ENCODE measurements around the gene KIF5A. TPM values are rescaled to one million over a fixed set of nuclear protein-coding genes. Genes with fewer than 3 reads are reported as not detected.
"Not testable (repeated sequence)": the region's sequence is repeated elsewhere in the genome, so short reads cannot be mapped to it uniquely, and the experiment has no call there.

The KIF5A gene
- polyA plus RNA-seq (2013, experiment 1 of 2) = 3.7 TPM
- 3.8 TPM for polyA plus RNA-seq (2013, experiment 2 of 2)

DNA sequence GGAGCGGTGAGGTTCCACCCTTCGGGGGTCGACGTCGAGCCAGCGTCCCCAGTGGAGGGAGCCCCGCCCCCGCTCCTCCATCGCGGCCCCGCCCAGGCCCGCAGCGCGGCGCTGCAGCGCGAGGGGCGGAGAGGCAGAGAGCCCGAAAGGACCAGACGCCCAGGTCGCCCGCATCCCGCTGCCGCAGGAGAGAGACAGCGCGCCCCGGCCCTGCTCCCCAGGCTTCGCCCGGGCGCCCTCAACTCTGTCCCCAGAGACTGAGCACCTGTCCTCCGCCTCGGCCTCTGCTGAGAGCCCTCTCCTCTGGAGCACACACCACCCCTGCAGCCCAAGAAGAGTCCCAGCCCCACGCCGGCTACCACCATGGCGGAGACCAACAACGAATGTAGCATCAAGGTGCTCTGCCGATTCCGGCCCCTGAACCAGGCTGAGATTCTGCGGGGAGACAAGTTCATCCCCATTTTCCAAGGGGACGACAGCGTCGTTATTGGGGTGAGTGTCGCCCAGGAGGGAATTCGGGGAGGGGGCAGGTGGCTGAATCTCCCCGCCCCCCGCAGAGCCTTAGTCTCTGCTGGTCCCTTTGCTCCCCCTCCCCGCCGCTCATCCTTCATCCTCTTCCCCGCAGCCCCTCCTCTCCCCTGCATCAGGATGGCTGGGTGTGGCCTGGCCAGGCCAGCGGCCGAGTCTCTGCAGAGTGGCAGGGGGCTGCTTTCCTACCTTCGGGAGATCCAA, at the start of gene KIF5A:
Gene KIF5A, plus strand, starts transcription at position 136 of the 732 bp plus-strand sequence. Its CDS starts 228 bp downstream, at position 364.
- Histone ChIP-seq H4K91ac (ENCODE audit: low read depth, low read length, poor library complexity) (no peak within 1 kb of the TSS), H3K4me1 (ENCODE audit: control insufficient read depth in 2 of 2, insufficient read depth in 1 of 2, low read depth in 1 of 2, low read length in 2 of 2) (peaks cover 34 to 39% of the 10 kb centered on the region in 2 donors), H3K4me3 (ENCODE audit: low read length in 2 of 2) (peak within 1 kb of the TSS; percentile 60 to 85), H3K9me3 (replicated peaks in 1 of 2; ENCODE audit: control insufficient read depth in 2 of 2, insufficient read depth in 1 of 2, low read depth in 1 of 2, low read length in 2 of 2) (no peaks in the 10 kb centered on the region), H2AFZ (ENCODE audit: low read length) (peak within 1 kb of the TSS; percentile 89), H3K27ac (replicated peaks; ENCODE audit: low read length) (no peak within 1 kb of the TSS), H3K79me1 (ENCODE audit: low read depth, low read length) (peaks cover 5% of the 10 kb centered on the region), H4K8ac (ENCODE audit: low read depth, low read length) (no peak within 1 kb of the TSS), H3K9ac (ENCODE audit: low read depth, low read length, poor library complexity) (peak within 1 kb of the TSS; percentile 82), H2AK5ac (ENCODE audit: low read depth, low read length) (peak within 1 kb of the TSS; percentile 31), H3K4ac (ENCODE audit: low read length) (no peak within 1 kb of the TSS), H3K23ac (ENCODE audit: low read depth, low read length, poor library complexity) (peak within 1 kb of the TSS; percentile 29), H3K4me2 (ENCODE audit: insufficient read depth, low read length, poor library complexity, severe bottlenecking) (peak within 1 kb of the TSS; percentile 81), H3K36me3 (replicated peaks in 1 of 2; ENCODE audit: control insufficient read depth in 2 of 2, insufficient read depth in 2 of 2, low read length in 2 of 2) (peaks cover 4 to 9% of the 10 kb centered on the region in 2 donors), H2BK15ac (ENCODE audit: low read length) (peak within 1 kb of the TSS; percentile 74), H3K18ac (ENCODE audit: low read length) (peak within 1 kb of the TSS; percentile 90), H2BK120ac (ENCODE audit: low read depth, low read length) (no peak within 1 kb of the TSS), H2BK5ac (ENCODE audit: low read length) (no peak within 1 kb of the TSS), H2BK12ac (ENCODE audit: low read length) (no peak within 1 kb of the TSS), H3K14ac (ENCODE audit: low read length) (peak within 1 kb of the TSS; percentile 50), H3K27me3 (ENCODE audit: control insufficient read depth in 3 of 3, insufficient read depth in 3 of 3, low read depth in 1 of 3, low read length in 3 of 3) (peaks cover 0 to 33% (median 11%) of the 10 kb centered on the region in 3 experiments)
- no CpG with 5 or more reads among the region's 52 CpGs for WGBS, 2 donors (ENCODE audit: extremely low coverage in 2 of 2, insufficient read length in 2 of 2, insufficient replicate concordance in 1 of 2)
- peak; percentile 53 for DNase-seq (ENCODE audit: low spot score)

DNA sequence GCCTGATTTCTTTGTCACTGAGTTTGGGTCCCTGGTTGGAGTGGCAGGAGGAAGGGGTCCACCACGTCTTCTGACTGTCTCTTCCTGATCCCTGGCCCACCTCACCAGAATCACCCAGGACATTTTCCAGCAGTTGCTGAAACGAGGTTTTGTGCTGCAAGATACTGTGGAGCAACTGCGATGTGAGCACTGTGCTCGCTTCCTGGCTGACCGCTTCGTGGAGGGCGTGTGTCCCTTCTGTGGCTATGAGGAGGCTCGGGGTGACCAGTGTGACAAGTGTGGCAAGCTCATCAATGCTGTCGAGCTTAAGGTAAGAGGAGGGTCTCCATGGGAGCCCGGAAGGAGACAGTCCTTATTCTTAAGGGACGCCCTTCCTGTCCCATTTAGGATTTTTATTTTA, 49.6 kb upstream of the KIF5A start:
- H3K4ac ChIP-seq (ENCODE audit: low read length) = no peak overlapping the region
- H2AK5ac ChIP-seq (ENCODE audit: low read depth, low read length) = no peak overlapping the region
- H3K9ac ChIP-seq (ENCODE audit: low read depth, low read length, poor library complexity) = no peak overlapping the region
- H3K4me2 ChIP-seq (ENCODE audit: insufficient read depth, low read length, poor library complexity, severe bottlenecking) = no peak overlapping the region
- H2BK12ac ChIP-seq (ENCODE audit: low read length) = no peak overlapping the region
- H3K36me3 ChIP-seq (replicated peaks in 1 of 2; ENCODE audit: control insufficient read depth in 2 of 2, insufficient read depth in 2 of 2, low read length in 2 of 2) = peaks cover 50 to 87% of the 10 kb centered on the region in 2 donors
- H2BK5ac ChIP-seq (ENCODE audit: low read length) = no peak overlapping the region
- WGBS, 2 donors (ENCODE audit: extremely low coverage in 2 of 2, insufficient read length in 2 of 2, insufficient replicate concordance in 1 of 2) = no CpG with 5 or more reads among the region's 11 CpGs
- no peak overlapping the region for H4K8ac ChIP-seq (ENCODE audit: low read depth, low read length)
- no peak overlapping the region for H3K18ac ChIP-seq (ENCODE audit: low read length)
- H4K91ac ChIP-seq (ENCODE audit: low read depth, low read length, poor library complexity) = no peak overlapping the region
- no peak overlapping the region for H3K4me3 ChIP-seq (ENCODE audit: low read length in 2 of 2)
- no peak overlapping the region for H3K14ac ChIP-seq (ENCODE audit: low read length)
- no peak overlapping the region for H2BK120ac ChIP-seq (ENCODE audit: low read depth, low read length)
- H3K79me1 ChIP-seq (ENCODE audit: low read depth, low read length) = peaks cover 4% of the 10 kb centered on the region
- no peaks in the 10 kb centered on the region for H3K4me1 ChIP-seq (ENCODE audit: control insufficient read depth in 2 of 2, insufficient read depth in 1 of 2, low read depth in 1 of 2, low read length in 2 of 2)
- no peaks in the 10 kb centered on the region for H3K27me3 ChIP-seq (ENCODE audit: control insufficient read depth in 3 of 3, insufficient read depth in 3 of 3, low read depth in 1 of 3, low read length in 3 of 3)
- peaks cover 2 to 3% of the 10 kb centered on the region in 2 donors for H3K9me3 ChIP-seq (replicated peaks in 1 of 2; ENCODE audit: control insufficient read depth in 2 of 2, insufficient read depth in 1 of 2, low read depth in 1 of 2, low read length in 2 of 2)
- no peak overlapping the region for H3K27ac ChIP-seq (replicated peaks; ENCODE audit: low read length)
- no peak overlapping the region for H2BK15ac ChIP-seq (ENCODE audit: low read length)
- H2AFZ ChIP-seq (ENCODE audit: low read length) = no peak overlapping the region
- H3K23ac ChIP-seq (ENCODE audit: low read depth, low read length, poor library complexity) = no peak overlapping the region
- DNase-seq (ENCODE audit: low spot score) = no peak

DNA sequence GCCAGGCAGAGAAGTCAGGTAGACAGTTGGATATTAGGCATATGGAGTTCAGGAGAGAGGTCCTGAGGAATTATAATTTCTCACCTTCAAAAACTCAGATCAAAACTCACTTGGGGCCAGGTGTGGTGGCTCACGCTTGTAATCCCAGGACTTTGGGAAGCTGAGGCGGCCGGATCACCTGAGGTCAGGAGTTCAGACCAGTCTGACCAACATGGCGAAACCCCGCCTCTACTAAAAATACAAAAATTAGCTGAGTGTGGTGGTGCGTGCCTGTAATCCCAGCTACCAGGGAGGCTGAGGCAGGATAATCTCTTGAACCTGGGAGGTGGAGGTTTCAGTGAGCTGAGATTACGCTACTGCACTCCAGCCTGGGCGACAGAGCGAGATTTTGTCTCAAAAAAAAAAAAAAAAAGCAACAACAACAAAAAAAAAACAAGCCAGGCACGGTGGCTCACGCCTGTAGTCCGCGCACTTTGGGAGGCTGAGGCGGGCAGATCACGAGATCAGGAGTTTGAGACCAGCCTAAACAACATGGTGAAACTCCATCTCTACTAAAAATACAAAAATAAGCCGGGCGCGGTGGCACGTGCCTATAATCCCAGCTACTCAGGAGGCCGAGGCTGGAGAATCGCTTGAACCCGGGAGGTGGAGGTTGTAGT, 47.4 kb upstream of the KIF5A start:
- not testable (repeated sequence) for H3K4me1 ChIP-seq (ENCODE audit: control insufficient read depth in 2 of 2, insufficient read depth in 1 of 2, low read depth in 1 of 2, low read length in 2 of 2); H3K23ac ChIP-seq (ENCODE audit: low read depth, low read length, poor library complexity); H2AFZ ChIP-seq (ENCODE audit: low read length); H4K8ac ChIP-seq (ENCODE audit: low read depth, low read length); H3K4me3 ChIP-seq (ENCODE audit: low read length in 2 of 2); DNase-seq (ENCODE audit: low spot score); H4K91ac ChIP-seq (ENCODE audit: low read depth, low read length, poor library complexity); H2BK120ac ChIP-seq (ENCODE audit: low read depth, low read length); H2BK12ac ChIP-seq (ENCODE audit: low read length); H2BK5ac ChIP-seq (ENCODE audit: low read length); H3K79me1 ChIP-seq (ENCODE audit: low read depth, low read length); H3K27me3 ChIP-seq (ENCODE audit: control insufficient read depth in 3 of 3, insufficient read depth in 3 of 3, low read depth in 1 of 3, low read length in 3 of 3); H3K9ac ChIP-seq (ENCODE audit: low read depth, low read length, poor library complexity); H2BK15ac ChIP-seq (ENCODE audit: low read length); H3K27ac ChIP-seq (replicated peaks; ENCODE audit: low read length); H3K4me2 ChIP-seq (ENCODE audit: insufficient read depth, low read length, poor library complexity, severe bottlenecking); H3K4ac ChIP-seq (ENCODE audit: low read length); H3K18ac ChIP-seq (ENCODE audit: low read length); H2AK5ac ChIP-seq (ENCODE audit: low read depth, low read length); H3K14ac ChIP-seq (ENCODE audit: low read length)
- no CpG with 5 or more reads among the region's 22 CpGs for WGBS, 2 donors (ENCODE audit: extremely low coverage in 2 of 2, insufficient read length in 2 of 2, insufficient replicate concordance in 1 of 2)
- Histone ChIP-seq H3K36me3 (replicated peaks in 1 of 2; ENCODE audit: control insufficient read depth in 2 of 2, insufficient read depth in 2 of 2, low read length in 2 of 2) (peaks cover 53 to 84% of the 10 kb centered on the region in 2 donors), H3K9me3 (replicated peaks in 1 of 2; ENCODE audit: control insufficient read depth in 2 of 2, insufficient read depth in 1 of 2, low read depth in 1 of 2, low read length in 2 of 2) (peaks cover 5 to 16% of the 10 kb centered on the region in 2 donors)

DNA sequence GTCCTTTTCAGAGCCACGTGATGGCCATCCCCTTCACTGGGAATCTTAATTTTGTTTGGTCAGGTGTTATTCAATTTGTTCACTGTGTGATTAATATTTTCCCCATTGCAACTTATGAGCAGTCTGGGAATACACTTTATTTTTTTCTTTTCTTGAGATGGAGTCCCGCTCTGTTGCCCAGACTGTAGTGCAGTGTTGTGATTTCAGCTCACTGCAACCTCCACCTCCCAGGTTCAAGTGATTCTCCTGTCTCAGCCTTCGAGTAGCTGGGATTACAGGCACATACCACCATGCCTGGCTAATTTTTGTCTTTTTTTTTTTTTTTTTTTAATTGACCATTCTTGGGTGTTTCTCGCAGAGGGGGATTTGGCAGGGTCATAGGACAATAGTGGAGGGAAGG, 43.3 kb upstream of the KIF5A start:
- Histone ChIP-seq H3K9me3 (replicated peaks in 1 of 2; ENCODE audit: control insufficient read depth in 2 of 2, insufficient read depth in 1 of 2, low read depth in 1 of 2, low read length in 2 of 2) (peaks cover 5 to 15% of the 10 kb centered on the region in 2 donors), H3K36me3 (replicated peaks in 1 of 2; ENCODE audit: control insufficient read depth in 2 of 2, insufficient read depth in 2 of 2, low read length in 2 of 2) (peaks cover 36 to 81% of the 10 kb centered on the region in 2 donors)
- DNase-seq (ENCODE audit: low spot score); H2BK120ac ChIP-seq (ENCODE audit: low read depth, low read length); H4K91ac ChIP-seq (ENCODE audit: low read depth, low read length, poor library complexity); H2BK12ac ChIP-seq (ENCODE audit: low read length); H3K14ac ChIP-seq (ENCODE audit: low read length); H3K23ac ChIP-seq (ENCODE audit: low read depth, low read length, poor library complexity); H3K4me2 ChIP-seq (ENCODE audit: insufficient read depth, low read length, poor library complexity, severe bottlenecking); H2BK15ac ChIP-seq (ENCODE audit: low read length); H2AK5ac ChIP-seq (ENCODE audit: low read depth, low read length); H3K79me1 ChIP-seq (ENCODE audit: low read depth, low read length); H3K27me3 ChIP-seq (ENCODE audit: control insufficient read depth in 3 of 3, insufficient read depth in 3 of 3, low read depth in 1 of 3, low read length in 3 of 3); H3K9ac ChIP-seq (ENCODE audit: low read depth, low read length, poor library complexity); H3K4me3 ChIP-seq (ENCODE audit: low read length in 2 of 2); H2BK5ac ChIP-seq (ENCODE audit: low read length); H3K27ac ChIP-seq (replicated peaks; ENCODE audit: low read length); H4K8ac ChIP-seq (ENCODE audit: low read depth, low read length); H3K4ac ChIP-seq (ENCODE audit: low read length); H3K4me1 ChIP-seq (ENCODE audit: control insufficient read depth in 2 of 2, insufficient read depth in 1 of 2, low read depth in 1 of 2, low read length in 2 of 2); H2AFZ ChIP-seq (ENCODE audit: low read length); H3K18ac ChIP-seq (ENCODE audit: low read length): not testable (repeated sequence)
- WGBS, 2 donors (ENCODE audit: extremely low coverage in 2 of 2, insufficient read length in 2 of 2, insufficient replicate concordance in 1 of 2) = no CpG with 5 or more reads among the region's 4 CpGs

Measured in neuronal stem cell (in vitro differentiated cells).